ENCODE measurements around the gene ZNF577. TPM values are rescaled to one million over a fixed set of nuclear protein-coding genes. Genes with fewer than 3 reads are reported as not detected.

The ZNF577 gene
- total RNA-seq, result 1 to 10 TPM; 2.0 to 8.4 (median 4.5) TPM

DNA sequence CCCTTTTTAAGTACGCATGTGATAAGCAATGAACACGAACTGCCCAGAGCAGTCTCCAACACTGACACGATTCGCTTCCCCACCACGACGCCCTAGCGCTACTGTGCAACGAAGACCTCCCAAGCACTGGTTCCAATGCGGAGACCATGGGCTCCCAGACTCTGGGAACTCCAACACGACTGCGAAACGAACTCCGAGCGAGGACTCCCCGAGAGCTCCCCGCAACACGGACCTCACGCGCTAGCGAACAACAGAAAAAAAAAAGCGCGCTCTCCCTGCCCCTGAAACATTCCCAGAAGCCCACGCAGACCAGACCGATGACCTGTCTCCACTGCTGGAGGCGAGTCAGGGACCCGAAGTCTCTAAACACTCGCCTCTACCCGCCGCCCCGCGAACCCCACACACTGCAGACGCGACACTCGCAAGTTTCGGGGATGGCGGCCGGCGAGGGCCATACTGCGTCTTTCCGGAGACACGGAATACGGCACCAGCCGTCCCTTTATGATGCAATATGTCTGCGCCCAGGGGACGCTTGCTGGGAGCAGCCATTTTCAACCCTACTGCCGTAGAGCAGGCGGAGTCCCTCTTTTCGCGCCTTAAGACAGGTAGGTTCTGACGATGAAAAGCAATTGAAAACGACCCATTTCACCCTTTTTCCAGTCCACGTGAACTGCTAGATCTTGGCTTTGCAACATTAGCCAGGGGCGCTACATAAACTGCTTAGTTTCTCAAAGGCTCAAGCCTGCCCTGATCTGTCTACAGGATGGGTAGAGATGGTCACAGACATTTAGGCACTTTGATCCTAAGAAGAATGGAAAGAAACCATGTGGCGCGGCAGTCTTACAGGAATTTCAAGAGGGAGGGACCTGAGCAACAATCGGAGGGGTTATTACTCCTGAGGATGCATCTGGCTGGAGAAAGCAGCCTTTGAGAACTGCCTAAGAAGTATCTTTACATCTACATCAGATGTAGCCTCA, at the start of gene ZNF577:
Gene ZNF577, minus strand, starts transcription at position 430 of the 977 bp plus-strand sequence. CDS start 7,569 bp downstream, outside the sequence.
- no peak for TF ChIP-seq POLR2A (IDR thresholded peaks at IDR 0.05)
- TF ChIP-seq, protein P1, sequence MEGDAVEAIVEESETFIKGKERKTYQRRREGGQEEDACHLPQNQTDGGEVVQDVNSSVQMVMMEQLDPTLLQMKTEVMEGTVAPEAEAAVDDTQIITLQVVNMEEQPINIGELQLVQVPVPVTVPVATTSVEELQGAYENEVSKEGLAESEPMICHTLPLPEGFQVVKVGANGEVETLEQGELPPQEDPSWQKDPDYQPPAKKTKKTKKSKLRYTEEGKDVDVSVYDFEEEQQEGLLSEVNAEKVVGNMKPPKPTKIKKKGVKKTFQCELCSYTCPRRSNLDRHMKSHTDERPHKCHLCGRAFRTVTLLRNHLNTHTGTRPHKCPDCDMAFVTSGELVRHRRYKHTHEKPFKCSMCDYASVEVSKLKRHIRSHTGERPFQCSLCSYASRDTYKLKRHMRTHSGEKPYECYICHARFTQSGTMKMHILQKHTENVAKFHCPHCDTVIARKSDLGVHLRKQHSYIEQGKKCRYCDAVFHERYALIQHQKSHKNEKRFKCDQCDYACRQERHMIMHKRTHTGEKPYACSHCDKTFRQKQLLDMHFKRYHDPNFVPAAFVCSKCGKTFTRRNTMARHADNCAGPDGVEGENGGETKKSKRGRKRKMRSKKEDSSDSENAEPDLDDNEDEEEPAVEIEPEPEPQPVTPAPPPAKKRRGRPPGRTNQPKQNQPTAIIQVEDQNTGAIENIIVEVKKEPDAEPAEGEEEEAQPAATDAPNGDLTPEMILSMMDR (IDR thresholded peaks at IDR 0.05 in 4 of 5, conservative IDR thresholded peaks at IDR 0.05 in 1 of 5), result peak in 1 of 5 experiments; percentile 20
- intact Hi-C loops (cut with DNase I; ENCODE audit: low total_unique reads), result loop anchor here (1.0 kb wide), 3 partner anchors 16 to 98 kb away; partner anchors contain the start of genes ZNF350 and ZNF613

DNA sequence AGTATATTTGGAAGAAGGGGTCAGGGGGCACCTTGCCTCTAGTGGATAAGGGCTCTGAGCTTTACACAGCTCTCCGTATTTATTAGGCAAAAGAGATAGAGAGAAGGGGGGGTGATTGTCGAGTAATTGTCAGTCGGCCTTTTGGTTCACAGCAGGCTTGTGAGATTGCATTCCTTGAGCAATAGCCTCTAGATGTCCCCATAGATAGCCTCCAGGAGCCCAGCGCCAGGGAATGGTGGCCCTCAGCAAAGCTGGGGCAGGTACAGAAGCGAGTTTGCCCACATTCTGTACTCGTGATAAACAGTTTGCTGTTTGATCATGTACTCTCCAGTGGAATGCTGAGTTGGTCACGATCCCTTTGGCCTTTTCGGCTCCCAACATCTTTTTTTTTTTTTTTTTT, 44.2 kb upstream of the ZNF577 start:
- peaks cover 0 to 22% (median 0%) of the 10 kb centered on the region in 3 donors for H3K9me3 ChIP-seq
- DNase-seq (no peak), ATAC-seq (no peak)
- H3K27me3 ChIP-seq, result no peaks in the 10 kb centered on the region
- H3K27ac ChIP-seq, result no peak overlapping the region
- H3K4me1 ChIP-seq, result peaks cover 5 to 11% of the 10 kb centered on the region in 2 donors
- intact Hi-C loops (cut with DNase I; ENCODE audit: low total_unique reads), result no loop called here
- no peak overlapping the region for H3K4me3 ChIP-seq
- peaks cover 0 to 72% of the 10 kb centered on the region in 2 donors for H3K36me3 ChIP-seq
- TF ChIP-seq POLR2A (IDR thresholded peaks at IDR 0.05), result no peak
- TF ChIP-seq, protein P1 (IDR thresholded peaks at IDR 0.05 in 4 of 5, conservative IDR thresholded peaks at IDR 0.05 in 1 of 5), result no peak
- in situ Hi-C loops (cut with MboI; ENCODE audit: low sequenced_read_pairs in 4 of 4), result no loop called here

More for the DNA sequence above, at the start of gene ZNF577:
- H3K9me3 ChIP-seq, result peaks cover 12 to 47% (median 24%) of the 10 kb centered on the region in 3 donors
- DNase-seq (peak; percentile 81 to 86), ATAC-seq (peak; percentile 98)
- peaks cover 23 to 51% of the 10 kb centered on the region in 2 donors for H3K36me3 ChIP-seq
- H3K4me3 ChIP-seq, result peak within 1 kb of the TSS; percentile 59 to 95 (median 84)
- in situ Hi-C loops (cut with MboI; ENCODE audit: low sequenced_read_pairs in 4 of 4), result no loop called here
- peak within 1 kb of the TSS; percentile 70 to 87 (median 82) for H3K27ac ChIP-seq
- H3K4me1 ChIP-seq, result peaks cover 4 to 9% of the 10 kb centered on the region in 2 donors
- no peaks in the 10 kb centered on the region for H3K27me3 ChIP-seq

DNA sequence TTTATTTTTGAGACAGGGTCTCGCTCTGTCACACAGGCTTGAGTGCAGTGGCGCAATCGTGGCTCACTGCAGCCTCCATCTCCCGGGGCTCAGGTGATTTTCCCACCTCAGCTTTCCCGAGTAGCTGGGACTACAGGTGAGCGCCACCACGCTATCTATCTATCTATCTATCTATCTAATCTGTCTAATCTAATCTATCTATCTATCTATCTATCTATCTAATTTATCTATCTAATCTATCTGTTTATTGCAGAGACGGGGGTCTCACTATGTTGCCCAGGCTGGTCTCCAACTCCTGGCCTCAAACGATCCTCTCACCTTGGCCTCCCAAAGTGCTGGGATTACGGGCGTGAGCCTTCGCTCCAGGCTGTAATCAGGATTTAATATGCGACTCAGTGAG, 40.1 kb upstream of the ZNF577 start:
- intact Hi-C loops (cut with DNase I; ENCODE audit: low total_unique reads) (loop anchor here (1.0 to 5.0 kb wide), 6 partner anchors 23 to 120 kb away; partner anchors contain the start of genes ZNF350, ZNF432, ZNF614 and ZNF615), in situ Hi-C loops (cut with MboI; ENCODE audit: low sequenced_read_pairs in 4 of 4) (no loop called here)
- Histone ChIP-seq H3K9me3 (peaks cover 0 to 18% (median 5%) of the 10 kb centered on the region in 3 donors), H3K27me3 (no peaks in the 10 kb centered on the region), H3K27ac (peak overlapping the region in 3 of 4 donors; percentile 76 to 91 (median 85)), H3K36me3 (peaks cover 0 to 32% of the 10 kb centered on the region in 2 donors), H3K4me3 (peak overlapping the region; percentile 73 to 95 (median 88)), H3K4me1 (peaks cover 5 to 11% of the 10 kb centered on the region in 2 donors)
- ATAC-seq (no peak), DNase-seq (no peak)
- TF ChIP-seq POLR2A (IDR thresholded peaks at IDR 0.05), result no peak
- TF ChIP-seq, protein P1 (IDR thresholded peaks at IDR 0.05 in 4 of 5, conservative IDR thresholded peaks at IDR 0.05 in 1 of 5), result no peak

DNA sequence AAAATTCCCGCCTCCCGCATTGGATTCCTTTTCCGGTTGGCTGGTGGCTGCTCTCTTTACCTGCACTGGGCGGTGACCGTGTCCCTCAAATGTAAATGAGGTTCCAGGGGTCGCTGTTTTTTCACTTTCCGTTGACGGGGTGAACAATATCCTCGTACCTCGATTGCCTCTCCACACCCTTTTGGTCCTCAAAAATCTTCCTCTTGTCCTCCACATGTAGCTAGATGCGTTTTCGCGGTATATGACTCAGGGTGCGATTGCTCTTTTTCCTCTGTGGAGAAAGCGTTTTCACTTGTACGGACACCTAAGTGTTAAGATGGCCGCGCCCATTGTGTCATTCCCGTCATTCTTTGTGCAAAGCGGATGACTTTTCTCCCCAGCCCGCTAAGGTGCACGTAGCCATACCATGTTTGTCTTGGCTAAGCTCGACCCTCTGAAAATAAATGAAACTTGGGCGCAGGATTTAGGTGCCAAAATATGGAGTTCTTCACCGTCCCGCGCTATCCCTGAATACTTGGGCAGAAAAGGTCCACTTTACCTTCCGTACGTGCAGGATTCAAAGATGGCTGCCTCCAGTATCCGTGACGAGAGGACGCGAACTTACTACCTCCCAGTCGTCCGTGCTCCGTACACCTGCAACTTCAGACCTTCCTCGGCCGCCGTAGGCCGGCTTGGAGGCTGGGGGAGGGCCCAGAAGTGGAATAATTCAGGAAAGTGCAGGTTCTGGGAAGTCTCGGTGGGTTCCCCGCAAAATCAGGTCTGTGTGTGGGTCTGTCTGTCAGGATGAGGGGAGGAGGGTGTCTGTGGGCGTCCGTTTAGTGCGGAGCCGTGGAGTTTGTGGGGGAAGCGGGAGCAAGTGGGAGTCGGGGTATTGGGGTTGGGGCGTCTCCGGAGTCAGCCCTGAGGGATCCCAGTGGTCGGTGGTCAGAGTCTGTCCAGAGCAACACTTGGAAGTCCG, 39.3 kb upstream of the ZNF577 start, which contains the start of gene ZNF613:
Gene ZNF613, plus strand, starts transcription at position 689 of the 958 bp plus-strand sequence. CDS start 8,749 bp downstream, outside the sequence.
- intact Hi-C loops (cut with DNase I; ENCODE audit: low total_unique reads), result loop anchor here (1.0 to 5.0 kb wide), 6 partner anchors 22 to 121 kb away; partner anchors contain the start of genes ZNF350, ZNF432, ZNF614 and ZNF615
- ATAC-seq, result peak; percentile 95
- peak; percentile 78 to 83 for DNase-seq
- no peak for TF ChIP-seq POLR2A (IDR thresholded peaks at IDR 0.05)
- TF ChIP-seq, protein P1 (IDR thresholded peaks at IDR 0.05 in 4 of 5, conservative IDR thresholded peaks at IDR 0.05 in 1 of 5), result peak in 2 of 5 experiments; percentile 35
- H3K36me3 ChIP-seq, result peaks cover 0 to 26% of the 10 kb centered on the region in 2 donors
- peak within 1 kb of the TSS; percentile 73 to 95 (median 88) for H3K4me3 ChIP-seq
- H3K4me1 ChIP-seq, result peaks cover 5 to 11% of the 10 kb centered on the region in 2 donors
- H3K9me3 ChIP-seq, result peaks cover 0 to 25% (median 10%) of the 10 kb centered on the region in 3 donors
- in situ Hi-C loops (cut with MboI; ENCODE audit: low sequenced_read_pairs in 4 of 4), result no loop called here
- H3K27me3 ChIP-seq, result no peaks in the 10 kb centered on the region
- peak within 1 kb of the TSS; percentile 76 to 91 (median 86) for H3K27ac ChIP-seq
